HG03066 (cell line): ENCODE results near the gene APEX1.
"Not testable (repeated sequence)": the region's sequence is repeated elsewhere in the genome, so short reads cannot be mapped to it uniquely, and the experiment has no call there.

ENCODE experiments used
- ATAC-seq: cut with Tn5 transposase; IDR thresholded peaks from one replicate; pipeline ENCODE4 v1.9.1; 2021; ENCODE audit warnings: low read depth; ENCODE audit not compliant: unreplicated experiment

APEX1 gene

DNA sequence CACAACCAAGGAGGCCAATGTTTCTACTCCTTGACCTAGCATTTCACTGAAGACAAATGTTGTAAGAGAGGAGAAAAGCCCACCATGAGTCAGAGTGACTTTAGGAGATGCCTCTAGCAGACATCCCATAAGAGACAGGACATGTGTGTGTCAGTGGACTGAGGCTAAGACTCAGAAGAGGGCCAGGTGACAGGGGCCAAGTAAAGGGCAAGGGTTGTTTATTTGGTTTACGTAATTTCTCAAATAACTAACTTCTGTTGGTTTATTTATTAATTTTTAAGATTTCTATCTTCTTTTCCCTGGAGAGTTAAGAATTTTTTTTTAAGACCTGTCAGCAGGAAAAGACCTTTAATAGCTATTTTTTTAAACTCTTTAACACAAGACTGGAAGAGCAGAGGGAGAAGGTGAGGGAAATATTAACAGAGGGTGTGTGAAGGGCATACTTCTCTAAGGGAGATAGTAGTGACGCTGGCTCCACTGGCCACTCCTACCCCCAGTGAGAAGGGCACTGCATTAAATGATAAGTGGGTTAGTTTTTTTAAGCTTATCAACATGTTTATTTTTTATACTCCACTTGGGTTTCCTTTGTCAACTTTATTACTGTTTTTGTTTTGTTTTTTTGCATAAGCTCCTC, 17.6 kb downstream of the APEX1 start:
- ATAC-seq: no peak

DNA sequence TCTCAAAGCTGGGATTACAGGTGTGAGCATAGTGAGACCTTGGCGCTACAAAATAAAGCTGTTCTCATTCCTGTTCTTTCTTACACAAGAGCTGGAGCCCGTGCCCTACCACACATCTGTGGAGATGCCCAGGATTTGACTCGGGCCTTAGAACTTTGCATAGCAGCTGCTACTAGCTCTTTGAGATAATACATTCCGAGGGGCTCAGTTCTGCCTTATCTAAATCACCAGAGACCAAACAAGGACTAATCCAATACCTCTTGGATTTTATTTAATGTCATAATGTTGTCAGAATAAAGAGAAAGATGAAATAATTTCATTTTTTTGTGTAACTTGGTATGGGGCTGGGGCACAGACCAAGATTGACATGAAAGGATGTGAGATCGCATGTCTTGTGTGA, 21.8 kb downstream of the APEX1 start:
- no peak for ATAC-seq

DNA sequence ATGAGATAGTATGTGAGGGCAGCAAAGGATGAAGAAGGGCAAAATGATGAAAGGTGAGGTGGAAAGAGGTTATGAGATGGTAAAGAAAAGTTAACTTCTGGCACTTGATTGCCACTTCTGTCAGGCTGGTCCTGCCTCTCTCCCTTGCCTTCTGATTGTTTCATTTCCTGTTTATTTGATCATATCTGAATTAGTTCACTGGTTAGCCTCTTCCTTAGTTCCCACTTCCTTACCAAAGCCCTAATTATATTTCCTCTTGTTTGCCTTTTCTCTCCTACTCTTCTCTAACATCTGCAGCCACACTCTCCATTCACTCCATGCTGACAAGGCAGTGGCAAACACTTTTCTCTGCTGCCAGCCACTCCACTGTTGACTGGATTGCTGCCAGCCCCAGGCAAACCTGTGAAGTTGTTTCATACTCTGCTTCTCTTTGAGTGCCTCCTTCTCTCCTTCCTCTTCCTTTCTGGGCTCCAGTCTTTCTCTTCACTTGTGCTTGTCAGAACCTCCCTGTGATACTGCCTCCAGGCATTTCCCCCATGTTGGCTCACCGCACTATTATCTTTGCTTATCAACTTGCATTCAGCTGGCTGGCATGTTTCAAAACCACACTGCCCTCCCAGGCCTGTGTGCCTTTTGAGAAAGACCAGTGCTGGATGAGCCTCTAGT, 22.3 kb downstream of the APEX1 start:
- ATAC-seq: no peak

DNA sequence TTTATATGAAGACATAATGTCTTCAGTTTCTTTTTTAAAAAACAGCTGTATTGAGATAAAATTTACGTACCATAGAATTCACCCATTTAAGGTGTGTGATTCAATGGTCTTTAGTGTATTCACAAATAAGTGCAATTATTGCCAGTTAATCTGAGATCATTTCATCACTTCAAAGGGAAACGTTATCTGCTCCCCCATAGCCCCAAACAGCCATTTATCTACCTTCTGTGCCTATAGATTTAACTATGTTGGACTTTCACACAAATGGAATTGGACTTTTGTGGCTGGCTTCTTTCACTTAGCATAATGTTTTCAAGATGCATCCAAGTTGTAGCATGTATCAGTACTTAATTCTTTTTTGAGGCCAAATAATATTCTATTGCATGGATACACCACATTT, 23.9 kb downstream of the APEX1 start:
- ATAC-seq: no peak

DNA sequence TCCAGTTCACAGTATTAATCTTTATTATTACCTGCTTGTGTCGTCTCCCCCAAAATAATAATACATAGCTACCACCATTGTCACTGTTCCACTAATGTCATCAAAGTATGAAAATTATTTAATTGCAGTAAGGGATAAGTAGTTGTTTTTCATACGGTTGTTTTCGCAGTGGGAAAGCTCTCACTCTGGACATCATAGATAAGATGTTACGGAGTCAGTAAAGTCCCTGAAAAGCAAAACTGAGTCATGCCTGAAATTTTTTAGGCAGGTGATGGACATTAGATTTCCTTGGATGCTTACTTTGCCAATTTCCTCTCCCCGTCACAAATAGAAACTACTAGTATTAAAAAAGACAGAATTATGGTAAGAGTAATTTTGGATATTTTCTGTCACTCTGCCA, 27.4 kb downstream of the APEX1 start:
- no peak for ATAC-seq

DNA sequence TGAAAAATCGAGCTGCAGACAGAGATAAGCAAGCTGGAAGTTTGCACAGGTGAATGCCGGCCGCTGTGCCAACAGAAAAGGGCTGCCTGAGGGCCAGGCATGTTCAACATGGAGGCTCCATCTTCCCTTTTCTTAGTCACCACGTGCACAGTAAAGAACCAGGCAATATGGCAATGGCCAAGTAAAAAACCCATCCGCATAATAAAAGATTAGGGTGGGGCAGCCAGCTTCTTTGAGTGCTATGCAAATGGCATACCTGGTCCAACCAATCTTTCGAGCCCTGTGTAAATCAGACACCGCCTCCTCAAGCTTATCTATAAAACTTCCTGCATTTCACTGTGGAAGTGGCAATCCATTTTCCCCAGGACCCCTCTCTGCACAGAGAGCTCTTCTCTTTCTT, 30.9 kb downstream of the APEX1 start:
- ATAC-seq: no peak

DNA sequence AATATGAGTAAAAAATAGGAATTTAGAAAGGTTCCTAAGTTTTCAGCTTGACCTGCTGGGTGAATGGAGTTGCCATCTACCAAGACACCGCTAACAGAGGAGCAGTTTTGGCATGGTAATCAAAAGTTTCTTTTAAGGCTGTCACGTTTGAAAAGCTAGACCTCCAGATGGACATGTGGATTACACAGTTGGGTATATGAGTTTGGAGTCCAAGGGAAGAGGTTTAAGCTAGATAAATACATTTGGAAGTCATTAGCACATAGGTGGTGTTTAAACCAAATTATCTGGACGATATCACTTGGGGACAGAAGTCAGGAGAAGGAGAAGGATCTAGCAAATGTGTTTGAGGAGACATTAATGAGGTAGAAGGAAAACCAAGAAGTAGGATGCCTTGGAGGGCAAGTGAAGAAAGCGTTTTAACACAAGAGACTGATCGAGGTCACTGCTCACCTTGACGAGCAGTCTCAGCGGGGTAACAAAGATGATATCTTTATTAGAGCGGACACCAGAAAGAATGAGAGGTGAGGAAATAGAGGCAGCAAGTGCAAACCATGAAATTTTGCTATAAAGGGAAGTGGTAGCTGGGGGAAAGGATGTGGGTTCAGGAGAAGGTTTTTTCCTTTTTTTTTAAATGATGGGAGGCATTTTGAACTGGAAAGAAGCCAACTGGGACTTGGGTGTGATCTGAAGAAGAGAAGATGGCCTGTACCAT, 31.8 kb downstream of the APEX1 start:
- ATAC-seq: no peak

GRCh38 chr14:20487396-20487725, 32.3 kb downstream of the APEX1 start:
- no peak for ATAC-seq

DNA sequence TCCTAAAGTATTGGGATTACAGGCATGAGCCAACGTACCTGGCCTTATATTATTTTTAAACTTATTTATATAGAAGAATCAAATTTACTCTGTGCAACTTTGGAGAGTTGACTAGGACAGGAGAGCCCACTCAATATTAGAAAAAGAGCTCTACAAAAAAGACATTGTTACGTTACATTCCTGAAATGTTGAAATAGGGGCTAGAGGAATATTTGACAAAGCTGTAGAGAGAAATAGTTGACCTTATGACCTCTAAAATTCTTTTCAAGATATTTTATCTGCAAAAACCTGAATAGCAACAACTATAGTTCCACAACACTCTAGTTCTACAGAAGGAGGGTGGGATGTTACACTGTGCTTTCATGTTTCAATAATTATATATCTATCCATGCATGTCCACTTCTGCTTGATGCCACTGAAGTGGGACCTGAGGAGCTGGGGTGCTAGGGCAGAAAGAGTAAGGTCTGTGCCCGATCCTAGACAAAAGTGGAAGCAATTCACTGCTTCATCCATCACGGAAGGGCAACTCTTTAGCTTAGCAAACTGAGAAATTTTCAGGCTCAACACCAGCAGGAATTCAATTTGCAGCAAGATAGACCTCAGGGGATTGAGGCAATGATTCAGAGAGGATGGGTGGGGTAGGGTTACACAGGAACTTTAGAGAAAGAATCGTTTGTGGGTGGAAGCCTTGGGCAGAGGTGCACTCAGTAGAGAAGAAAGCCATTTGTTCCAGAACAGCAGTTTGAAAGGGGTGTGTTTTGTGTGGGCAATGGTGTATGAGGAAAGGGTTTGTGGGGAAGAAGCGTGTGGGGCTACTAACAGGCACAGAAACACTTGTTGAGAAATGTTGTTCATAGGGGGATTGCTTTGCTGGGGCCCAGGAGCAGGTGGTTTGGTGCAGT, 34.3 kb downstream of the APEX1 start:
- no peak for ATAC-seq

DNA sequence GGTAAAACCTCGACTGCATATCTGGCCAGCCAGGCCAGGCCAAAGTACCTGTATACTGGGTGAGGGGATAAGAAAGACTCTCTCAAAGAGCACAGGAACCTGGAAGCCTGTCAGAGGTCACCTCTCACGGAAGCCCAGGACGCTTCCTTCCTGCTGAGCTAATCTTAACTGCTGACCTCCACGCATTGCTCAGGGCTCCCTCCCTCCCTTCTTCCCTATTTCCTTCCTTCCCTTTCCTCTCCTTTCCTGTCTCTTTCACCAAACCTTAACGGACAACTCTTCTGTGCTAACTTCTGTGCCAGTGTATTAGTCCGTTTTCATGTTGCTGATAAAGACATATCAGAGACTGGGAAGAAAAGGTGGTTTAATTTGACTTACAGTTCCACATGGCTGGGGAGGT, 35.5 kb downstream of the APEX1 start:
- ATAC-seq: no peak

- ATAC-seq: no peak
These were observed 37.5 kb downstream of the APEX1 start for GRCh38 chr14:20492486-20492885.

DNA sequence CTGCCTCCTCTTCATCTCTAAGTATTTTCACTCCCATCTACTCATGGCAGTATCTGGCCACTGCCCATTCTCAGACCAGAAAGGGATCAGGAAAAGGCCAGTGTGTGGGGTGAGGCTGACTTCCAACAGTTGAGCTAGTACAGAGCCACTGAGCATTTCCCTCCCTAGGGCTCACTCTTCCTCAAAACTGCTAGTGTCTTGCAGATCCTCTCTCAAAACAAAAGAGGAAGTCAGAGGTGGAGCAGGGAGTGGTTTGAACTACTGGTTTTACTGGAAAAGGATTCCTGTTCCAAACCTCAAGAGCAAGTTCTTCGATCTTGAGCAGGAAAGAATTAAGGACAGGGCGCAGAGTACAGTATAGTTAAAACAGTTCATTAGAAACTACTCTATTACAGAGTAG, 38.6 kb downstream of the APEX1 start:
- ATAC-seq: no peak

DNA sequence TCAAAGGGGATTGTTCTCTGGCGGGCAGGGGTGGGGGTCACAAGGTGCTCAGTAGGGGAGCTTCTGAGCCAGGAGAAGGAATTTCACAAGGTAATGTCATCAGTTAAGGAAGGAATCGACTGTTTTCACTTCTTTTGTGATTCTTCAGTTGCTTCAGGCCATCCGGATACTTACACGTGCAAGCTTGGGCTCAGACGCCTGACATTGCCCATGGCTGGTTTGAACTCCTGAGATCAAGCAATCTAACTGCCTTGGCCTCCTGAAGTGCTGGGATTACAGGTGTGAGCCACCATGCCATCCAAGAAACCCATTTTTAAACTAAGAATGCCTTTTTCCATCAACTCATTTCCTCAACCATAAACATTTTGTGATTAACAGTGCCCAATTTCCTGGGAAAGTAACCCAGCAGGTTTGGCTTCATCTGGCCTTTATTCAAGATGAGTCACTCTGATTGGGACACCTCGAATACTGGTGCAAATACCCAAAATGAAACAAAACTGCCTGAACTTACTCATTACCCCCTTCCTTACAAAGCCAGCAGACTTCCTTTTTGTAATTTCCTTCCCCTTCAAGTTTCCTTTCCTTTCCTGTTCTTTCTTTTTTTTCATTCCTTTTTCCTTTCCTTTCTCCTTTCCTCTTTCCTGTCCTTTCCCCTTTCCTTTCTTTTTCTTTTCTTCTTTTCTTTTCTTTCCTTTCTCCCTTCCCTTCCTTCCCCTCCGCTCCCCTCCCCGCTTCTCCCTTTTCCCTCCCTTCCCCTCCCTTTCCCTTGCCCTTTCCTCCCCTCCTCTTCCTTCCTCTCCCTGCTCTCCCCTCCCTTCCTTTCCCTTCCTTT, 40.1 kb downstream of the APEX1 start:
- no peak for ATAC-seq

DNA sequence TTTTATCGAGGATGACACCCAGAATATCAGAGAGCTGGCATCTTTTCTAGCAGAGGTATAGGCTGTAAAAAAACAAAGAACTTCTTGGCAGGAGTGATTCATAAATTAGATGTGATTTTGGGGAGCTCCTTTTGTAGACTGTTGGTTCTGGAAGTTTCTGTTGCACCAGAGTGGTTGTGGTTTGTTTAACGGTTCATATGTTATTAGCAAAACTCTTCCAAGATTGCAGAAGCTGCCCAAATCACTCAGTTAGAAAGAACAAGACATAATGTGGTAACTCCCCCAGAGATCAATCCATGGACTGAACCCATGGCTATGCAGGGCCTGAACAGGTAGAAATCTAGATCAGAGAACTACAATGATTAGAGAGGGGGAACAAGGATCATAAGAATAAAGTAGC, 43.6 kb downstream of the APEX1 start:
- no peak for ATAC-seq

- ATAC-seq: no peak
These were observed 44.1 kb downstream of the APEX1 start for GRCh38 chr14:20499108-20499507.

- ATAC-seq: no peak
These were observed 44.9 kb downstream of the APEX1 start for GRCh38 chr14:20499881-20500280.

- ATAC-seq: no peak
These were observed 46.3 kb downstream of the APEX1 start for GRCh38 chr14:20501346-20501745.

DNA sequence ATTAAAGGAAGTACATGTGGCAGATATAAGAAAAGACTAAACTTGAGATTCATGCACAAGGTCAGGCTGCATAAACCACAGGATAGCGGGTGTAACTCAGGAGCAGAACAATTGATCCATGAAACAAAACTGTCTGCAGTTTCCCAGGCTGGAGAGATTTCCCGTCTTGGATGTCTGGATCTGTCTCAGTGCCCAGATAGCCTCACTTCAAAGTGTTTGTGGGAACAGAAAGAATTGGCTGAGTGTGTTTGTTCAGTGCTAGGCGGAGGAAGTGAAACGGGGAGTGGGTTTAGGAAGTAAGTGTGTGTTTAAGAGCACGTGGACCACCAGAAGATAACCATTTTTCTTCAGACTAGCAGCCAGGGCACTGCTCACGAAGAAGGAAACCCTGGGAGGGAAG, 48.9 kb downstream of the APEX1 start:
- ATAC-seq: no peak

DNA sequence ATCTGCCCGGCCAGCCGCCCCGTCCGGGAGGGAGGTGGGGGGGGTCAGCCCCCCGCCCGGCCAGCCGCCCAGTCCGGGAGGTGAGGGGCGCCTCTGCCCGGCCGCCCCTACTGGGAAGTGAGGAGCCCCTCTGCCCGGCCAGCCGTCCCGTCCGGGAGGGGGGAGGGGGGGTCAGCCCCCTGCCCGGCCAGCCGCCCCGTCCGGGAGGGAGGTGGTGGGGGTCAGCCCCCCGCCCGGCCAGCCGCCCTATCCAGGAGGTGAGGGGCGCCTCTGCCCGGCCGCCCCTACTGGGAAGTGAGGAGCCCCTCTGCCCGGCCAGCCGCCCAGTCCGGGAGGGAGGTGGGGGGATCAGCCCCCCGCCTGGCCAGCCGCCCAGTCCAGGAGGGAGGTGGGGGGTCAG, 51.2 kb downstream of the APEX1 start:
- ATAC-seq: not testable (repeated sequence)

GRCh38 chr14:20506752-20507151, 51.7 kb downstream of the APEX1 start:
- not testable (repeated sequence) for ATAC-seq
